Ramos (cell line): ENCODE measurements around the gene HOXB7.

Source experiments
- in situ Hi-C: fragments of 300-500 bp; cut with MboI; formaldehyde crosslinking; loops from one replicate; pipeline ENCODE4 v1.14.3; 2022; ENCODE audit warnings: low sequenced_read_pairs; ENCODE audit not compliant: unreplicated experiment

The HOXB7 gene

GRCh38 chr17:48610282-48611211 is at the start of gene HOXB7:
Gene HOXB7 (minus strand): TSS chr17:48611017. CDS start chr17:48610918, 99 bp downstream.
- in situ Hi-C loops = no loop called here

GRCh38 chr17:48655913-48656312 is 45.1 kb upstream of the HOXB7 start:
- in situ Hi-C loops = no loop called here

- in situ Hi-C loops = no loop called here
Observed at GRCh38 chr17:48649741-48650140, 38.9 kb upstream of the HOXB7 start.

DNA sequence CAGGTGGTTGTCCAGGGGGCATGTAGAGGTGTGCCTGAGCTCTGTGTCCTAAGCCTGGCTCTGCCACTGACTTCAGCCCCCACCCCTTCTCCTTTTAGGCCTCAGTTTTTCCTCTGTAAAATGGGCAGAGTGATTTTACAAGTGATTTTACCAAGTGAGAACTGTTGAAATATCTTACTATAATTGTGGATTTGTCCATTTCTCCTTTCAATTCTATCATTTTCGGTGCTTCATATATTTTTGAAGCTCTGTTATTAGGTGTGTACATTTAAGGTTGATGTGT is 37.1 kb upstream of the HOXB7 start:
- in situ Hi-C loops = no loop called here

DNA sequence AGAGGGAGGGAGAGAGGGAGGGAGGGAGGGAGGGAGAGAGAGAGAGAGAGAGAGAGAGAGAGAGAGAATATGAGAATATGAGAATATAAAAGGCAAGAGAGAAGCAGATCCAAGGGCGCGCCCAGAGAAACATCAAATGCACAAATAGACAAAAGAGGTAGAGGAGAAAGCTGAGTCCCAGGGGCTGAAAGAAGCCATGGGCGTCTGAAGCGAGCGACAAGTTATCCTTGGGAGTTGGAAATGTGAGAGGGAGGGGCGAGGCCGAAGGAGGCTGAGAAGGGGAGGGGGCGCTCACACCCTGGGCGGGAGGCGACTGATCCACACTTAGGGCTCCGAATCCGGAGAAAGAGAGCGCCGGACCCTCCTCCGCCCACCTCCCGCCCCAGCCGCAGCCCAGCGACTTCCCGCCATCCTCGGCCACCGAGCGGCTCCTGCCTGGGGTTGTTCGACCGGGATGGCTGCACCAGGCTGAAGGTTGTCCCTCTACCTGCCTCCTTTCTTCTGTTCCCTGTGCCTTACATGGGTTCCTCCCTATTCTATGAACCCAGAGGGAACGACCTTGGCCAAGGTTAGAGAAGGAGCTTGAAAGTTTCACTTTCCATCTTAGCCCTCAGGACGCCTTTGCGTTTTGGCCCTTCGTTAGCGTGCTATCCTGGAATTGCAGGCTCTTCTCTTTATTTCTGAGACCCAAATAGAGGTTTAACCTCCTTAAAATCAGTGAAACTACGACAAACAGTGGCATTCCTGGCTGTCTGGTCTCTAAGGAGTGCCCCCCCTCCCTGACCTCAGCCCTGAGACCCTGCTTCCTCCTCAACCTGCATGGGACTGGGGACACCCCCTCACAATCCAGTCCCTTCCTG is 36.5 kb upstream of the HOXB7 start:
- in situ Hi-C loops = no loop called here

- in situ Hi-C loops = no loop called here
Observed at GRCh38 chr17:48646183-48647102, 35.6 kb upstream of the HOXB7 start.

GRCh38 chr17:48645639-48646182 is 34.9 kb upstream of the HOXB7 start:
- in situ Hi-C loops = no loop called here

DNA sequence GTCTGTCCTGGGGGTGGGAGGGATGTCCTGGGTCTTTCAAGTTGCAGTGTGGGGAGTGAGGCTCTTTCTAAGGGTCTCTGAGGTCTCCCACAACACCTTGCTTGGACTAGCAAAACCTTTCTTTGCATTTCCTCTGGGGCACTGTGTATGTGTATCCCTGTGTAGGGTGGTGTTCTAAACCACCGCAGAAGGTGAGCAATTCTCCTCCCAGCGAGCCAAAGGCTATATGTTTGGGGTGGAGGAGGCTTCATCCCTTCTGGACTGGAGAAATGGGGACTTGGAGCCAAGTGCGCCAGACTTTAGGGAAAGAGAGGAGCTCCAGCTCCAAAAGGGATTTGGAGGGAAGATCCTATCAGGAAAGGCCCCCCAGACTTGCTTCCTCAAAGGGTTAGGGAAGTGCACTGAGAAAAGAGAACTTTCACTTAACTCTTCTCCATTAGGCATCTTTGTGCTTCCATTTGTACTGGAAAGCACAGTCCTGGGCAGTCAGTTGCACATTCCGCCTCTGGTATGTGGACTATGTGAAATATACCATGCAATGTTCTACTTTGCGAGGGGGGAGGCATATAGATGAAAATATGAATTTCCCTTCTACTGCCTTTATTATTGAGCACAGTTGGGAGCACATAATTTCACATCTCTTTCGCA is 34.2 kb upstream of the HOXB7 start:
- in situ Hi-C loops = no loop called here

DNA sequence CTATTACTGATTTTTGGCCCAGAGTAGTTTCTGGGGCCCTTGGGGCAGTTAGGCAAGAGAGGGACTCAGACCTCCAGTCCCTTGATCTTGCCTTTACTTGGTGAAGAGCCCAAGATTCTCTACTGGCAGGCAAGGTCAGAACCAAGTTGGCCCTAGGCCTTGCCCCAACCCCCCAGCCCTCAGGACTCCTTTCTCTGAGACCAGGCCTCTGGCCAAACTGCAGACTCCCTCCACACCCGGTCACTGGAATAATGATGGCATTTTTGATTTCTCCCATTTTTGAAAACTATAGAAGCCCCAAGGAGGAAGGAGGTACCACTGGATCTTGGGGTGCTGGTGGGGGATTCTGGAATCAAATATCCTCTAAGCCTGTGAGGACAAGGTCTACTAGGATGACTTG is 33.3 kb upstream of the HOXB7 start:
- in situ Hi-C loops = no loop called here

- in situ Hi-C loops = no loop called here
Observed at GRCh38 chr17:48643697-48644012, 32.8 kb upstream of the HOXB7 start.

- in situ Hi-C loops = no loop called here
Observed at GRCh38 chr17:48642843-48643696, 32.3 kb upstream of the HOXB7 start.

GRCh38 chr17:48642059-48642842 is 31.4 kb upstream of the HOXB7 start:
- in situ Hi-C loops = no loop called here

DNA sequence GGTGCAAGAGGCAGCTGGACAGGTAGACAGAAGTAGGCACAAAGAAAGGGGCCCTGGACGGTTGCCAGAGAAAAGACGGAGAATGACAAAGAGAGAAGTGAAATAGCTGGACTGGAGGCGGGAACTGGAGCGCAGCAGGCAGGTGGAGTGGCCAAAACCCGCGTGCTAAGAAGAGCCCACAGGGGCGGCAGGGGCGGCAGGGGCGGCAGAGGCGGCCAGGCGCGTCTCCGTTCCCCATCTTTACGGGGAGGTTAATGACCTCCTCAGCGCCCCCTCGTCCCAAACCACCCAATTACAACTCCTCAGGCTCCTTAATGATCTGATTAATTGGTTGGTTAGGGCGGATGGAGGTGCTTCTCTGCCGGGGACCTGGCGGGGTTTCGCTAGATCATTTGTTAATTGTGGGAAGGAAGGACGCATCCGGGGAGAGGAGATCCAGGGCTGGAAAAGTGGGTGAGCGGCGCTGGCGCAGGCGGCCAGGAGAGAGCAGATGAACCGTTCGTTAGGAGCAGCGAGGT is 30.8 kb upstream of the HOXB7 start:
- in situ Hi-C loops = no loop called here

DNA sequence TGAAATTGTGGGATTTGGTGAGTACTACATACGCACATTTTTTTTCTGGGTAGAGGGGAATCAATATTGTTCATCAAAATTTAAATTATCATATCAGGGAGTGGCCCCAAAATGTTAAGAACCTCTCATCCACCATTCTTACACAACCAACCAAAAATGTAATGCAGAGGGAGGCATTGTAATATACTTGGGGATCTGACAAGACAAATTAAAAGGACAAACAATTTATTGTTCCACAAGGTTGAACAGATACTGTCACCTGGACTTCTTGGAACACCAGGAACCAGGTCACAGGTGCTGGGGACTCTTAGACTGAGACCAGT is 30.0 kb upstream of the HOXB7 start:
- in situ Hi-C loops = no loop called here

DNA sequence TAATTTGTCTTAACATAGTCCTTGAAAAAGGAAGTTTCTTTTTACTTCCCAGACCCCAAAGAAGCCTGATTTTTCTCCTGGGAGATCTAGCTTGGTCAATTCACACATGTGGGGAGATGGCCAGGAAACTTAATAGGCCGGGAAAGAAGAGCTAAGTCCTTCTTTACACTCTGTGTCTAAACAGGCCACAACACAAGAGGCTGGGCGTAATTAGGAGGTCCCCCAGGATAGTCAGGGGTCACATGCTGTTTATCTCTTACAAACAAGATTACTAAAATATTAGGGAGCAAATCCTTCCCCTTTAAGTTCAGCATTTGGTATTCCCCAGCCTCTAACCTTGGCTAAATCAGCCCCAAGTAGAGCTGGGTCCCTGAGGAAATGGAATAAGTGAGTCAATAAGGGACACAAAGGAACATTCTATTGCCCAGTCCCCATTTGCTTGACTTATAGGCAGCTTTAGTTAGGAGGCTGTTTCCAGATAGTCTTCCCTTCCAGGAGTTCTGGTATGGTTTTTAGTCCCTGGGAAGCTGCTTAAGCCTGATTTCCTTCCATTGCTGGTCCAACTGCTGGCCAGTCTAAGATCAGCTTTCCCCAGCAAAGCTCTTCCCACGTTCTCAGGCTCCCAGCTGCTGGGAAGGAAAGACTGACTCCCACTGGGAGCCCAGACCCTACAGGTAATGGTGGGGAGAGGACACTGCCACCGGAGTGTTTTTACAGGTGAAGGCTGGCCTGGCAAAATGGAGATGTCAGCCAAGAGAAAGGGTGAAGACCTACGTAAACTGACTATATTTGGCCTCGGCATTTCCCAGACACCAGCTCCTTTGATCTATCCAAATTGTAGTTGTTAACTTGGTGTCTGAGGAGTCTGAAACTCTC is 29.4 kb upstream of the HOXB7 start:
- in situ Hi-C loops = no loop called here

DNA sequence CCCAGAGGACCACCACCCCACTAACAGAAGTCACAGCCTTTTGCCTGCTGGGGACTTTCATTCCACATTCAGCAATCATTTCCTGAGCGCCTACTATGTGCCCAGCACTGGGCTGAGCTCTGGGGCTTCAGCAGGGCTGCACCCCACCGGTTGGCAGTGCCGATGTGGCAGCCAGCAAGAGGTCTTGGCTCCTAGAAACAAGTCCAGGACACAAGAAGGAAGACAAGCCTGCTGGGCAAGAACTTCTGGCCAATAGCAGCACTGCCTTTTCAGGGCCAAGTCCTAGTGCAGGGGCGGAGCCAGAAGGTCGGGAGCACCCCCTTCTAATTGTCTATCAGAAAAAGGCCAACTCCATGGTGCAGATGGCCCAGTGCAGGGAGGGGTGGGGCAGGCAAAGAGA is 28.3 kb upstream of the HOXB7 start:
- in situ Hi-C loops = no loop called here
